ENCODE measurements around the gene RAPGEF5.

Gene RAPGEF5

DNA sequence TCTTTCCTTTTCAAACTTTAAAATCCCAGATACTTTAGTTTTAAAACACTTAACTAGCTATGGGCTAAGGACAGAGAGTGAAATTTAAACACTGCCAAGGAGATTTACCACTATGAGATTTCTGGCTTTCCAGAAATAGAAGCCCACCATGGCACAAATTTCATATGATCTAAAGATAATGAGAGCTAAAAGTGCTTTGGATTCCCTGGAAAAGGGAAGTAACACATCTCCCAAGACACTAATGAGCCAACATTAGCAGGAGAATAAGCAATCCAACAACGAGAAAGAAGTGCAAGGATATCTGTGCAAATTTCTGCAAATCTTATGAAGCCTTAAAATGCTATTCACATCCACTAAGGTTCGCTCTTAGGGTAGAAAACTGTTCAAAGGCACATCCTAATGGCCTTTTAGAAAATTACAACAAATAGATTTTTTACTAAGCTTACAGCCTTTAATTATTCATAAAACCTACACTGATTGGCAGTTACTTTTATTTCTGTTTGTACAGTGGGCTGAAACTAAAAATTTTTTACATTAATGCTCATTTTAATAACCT is 100.3 kb downstream of the RAPGEF5 start:
- DNase-seq (ENCODE audit: low read depth): no peak

DNA sequence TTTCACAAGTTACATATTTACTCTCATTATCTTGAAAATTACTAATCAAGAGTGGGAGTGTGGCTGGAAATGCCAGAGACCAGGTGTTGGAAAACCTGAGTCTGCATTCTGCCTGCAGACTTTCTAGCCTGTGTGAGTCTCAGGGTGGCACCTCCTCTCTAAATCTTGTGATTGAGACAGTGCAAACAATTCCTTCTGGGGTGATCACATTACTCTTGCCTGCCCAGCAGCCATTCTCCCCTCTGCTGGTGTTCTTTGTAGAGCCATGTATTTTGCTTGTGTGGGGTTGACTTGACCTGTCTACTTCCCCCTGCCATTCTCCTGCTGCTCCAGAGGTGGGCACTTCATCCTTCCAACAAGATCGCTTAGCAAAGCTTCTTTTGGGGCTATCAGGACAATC is 101.1 kb downstream of the RAPGEF5 start:
- DNase-seq (ENCODE audit: low read depth): no peak

DNA sequence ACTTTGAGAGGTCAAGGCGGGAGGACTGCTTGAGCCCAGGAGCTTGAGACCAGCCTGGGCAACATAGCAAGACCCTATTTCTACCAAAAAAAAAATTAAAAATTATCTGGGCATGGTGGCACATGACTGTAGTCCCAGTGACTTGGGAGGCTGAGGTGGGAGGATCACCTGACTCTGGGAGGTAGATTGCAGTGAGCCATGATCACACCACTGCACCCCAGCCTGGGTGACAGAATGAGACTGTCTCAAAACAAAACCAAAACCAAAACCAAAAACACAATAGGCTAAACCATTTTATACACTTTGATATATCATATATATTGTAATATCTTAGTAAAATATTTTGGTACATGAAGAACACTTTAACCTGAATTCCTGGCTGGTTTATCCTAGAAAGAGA is 101.6 kb downstream of the RAPGEF5 start:
- no peak for DNase-seq (ENCODE audit: low read depth)

DNA sequence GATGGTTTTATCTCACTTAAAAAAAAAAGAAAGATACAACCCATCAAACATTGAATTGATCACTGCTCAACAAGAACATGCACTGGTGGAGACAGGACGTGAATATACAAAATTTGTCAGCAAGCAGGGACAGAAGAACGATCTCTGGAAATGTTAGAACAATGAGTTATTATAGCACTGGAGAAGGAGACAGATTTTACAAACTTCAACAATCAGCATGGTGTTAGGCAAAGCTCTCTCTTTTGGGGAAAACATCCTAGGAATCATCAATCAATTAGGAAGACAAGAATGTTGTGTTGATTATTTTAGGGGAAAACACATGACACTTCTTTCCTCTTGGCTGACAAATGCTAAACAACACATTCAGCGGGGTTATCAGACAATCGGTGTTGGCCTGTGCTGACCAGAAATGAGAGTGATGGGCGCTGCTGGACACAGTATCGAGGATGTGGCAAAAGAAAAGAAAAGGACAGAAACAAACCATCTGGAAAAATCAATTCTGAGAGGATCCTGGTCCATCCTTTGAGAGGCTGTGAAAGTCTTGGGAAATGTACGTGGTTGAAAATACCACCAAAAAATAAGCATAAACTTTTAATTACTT is 103.9 kb downstream of the RAPGEF5 start:
- no peak for DNase-seq (ENCODE audit: low read depth)

DNA sequence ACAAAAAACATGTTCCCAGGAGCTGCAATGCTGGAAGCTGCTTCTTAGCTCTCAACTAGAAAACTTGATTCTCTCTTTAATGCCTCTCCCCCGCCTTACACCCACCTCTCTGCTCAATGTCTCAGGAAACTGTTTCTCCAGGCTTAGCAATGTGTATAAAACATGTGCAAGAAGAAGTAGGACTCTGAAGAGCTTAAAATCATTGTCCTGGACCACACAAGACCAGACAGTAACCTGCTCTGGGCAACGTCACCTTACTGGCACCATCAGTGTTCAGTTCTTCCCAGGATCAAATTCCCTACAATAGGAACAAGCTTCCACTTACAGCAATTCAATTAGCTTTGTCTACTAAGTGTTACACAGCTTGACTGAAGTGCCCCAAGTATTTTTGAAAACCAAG is 104.9 kb downstream of the RAPGEF5 start:
- DNase-seq (ENCODE audit: low read depth): no peak

DNA sequence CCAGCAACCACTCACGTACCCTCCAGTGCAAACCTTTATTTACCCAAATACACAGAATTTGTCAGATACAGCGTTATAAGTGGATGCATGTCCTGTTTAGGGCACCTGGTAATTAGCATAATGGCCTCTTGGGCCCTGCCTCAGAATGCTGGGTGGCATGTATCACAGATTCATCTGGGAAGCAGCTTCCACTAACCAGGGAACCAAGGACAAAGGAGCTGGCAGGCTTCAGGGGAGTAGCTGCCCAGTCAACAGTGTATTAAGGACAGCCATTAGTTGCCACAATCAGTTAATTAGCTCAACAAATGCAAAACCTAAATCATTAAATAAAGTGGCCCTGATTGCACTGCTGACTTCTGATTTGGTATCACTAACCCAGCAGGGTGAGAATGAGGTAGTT is 105.7 kb downstream of the RAPGEF5 start:
- DNase-seq (ENCODE audit: low read depth): no peak

DNA sequence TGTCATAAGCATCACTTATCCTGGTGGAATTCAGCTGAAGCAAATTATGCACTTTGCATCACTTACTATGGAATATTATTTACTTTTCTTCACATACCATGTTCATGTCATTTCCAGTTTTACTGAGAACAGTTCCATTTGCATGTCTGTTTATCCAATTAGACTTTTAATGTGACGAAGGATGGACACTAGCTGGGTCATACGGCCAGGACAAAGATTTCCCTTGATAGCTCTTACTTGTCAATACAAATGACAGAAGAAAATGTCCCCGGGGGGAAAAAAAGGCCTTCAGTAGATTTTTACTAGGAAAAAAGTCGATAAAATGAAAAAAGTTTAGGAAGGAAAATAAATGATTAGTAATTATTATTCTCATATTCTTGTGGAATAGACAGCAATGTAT is 106.6 kb downstream of the RAPGEF5 start:
- no peak for DNase-seq (ENCODE audit: low read depth)

DNA sequence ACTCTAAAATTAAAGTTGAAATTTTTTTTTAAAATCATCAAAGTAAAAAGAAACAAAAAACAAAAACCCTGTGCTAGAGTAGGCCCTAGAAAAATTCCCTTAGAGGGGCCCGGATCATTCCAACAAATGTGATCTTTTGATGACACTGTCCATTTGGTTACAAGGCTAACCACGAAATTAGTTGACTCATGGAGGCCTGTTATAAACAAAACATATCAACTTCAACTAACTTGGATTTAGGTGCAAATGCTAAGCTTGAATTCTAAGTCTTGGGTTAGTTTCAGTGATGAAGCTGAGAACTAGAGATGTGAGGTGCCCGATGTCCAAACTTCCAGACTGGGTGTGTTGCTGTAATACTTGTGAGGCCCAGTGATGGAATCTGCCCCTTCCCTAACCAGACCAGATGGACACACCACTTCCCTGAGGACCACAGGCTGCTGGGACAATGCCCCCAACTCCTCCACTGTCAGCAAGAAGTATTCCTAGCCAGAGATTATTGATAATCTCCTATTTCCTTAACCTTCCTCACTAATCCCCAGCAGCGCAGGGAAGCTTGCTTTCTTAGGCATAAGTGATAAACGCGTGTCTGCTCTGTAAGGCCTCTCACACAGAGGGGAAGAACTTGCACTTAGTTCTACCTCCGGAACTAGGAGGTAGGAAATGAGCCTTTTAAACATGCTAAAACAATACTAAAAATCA is 108.7 kb downstream of the RAPGEF5 start:
- DNase-seq (ENCODE audit: low read depth): no peak

DNA sequence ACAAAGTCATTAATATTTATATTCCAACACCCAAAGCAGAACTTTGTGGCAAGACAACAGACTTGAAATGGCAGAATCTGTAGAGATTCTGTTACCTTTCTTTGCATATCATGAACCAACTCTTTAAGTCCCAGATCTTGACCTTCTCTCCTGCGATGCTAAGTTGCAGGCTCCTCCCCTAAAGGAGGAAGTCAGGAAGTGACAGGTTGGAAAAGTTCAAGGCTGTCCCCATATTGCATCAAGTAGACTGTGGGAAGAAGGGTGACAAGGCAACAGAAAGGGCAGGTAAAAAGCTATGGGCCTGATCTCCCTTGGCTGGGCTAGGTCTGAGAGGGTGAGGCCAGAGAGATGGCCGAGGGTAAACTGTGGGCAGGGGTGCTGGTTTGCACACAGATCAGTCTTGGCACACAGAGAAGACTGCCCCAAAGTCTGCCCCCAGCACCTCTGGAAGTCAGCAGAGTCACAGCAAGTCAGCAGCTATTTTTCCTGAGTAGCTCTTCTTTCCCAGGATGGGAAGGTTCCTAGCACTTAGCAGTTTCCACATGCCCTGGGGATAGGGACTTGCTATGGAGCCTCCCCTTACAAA is 115.1 kb downstream of the RAPGEF5 start:
- DNase-seq (ENCODE audit: low read depth): no peak

DNA sequence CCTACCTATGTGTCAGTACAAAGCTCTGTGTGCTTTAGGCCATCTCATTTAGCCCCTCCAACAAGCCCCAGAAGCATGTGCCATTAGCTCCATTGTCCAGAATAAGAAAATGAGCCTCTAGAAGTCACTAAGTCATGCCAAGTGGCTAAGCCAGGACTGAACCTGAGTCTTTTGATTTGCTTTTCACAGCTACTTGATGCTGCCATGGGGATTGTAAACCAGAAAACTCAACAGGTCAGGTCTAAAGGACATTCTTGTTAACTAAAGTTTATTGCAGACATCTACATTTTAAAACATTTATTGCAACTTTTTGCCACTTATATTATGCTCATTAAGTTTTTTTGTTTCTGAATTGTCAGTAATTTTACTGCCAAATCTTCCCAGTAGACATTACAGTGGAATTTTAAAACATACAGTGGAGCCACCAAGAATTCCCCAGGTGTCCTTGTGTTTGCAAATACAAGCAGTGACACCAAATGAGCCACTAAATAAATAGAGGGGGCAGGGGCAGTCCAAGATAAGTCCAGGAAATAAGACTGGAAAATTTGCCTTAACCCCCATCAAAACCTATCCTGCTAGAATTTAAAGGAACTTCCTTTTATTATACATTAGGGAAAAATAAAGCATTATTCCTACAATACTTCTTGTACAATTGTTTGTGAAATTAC is 115.9 kb downstream of the RAPGEF5 start:
- no peak for DNase-seq (ENCODE audit: low read depth)

DNA sequence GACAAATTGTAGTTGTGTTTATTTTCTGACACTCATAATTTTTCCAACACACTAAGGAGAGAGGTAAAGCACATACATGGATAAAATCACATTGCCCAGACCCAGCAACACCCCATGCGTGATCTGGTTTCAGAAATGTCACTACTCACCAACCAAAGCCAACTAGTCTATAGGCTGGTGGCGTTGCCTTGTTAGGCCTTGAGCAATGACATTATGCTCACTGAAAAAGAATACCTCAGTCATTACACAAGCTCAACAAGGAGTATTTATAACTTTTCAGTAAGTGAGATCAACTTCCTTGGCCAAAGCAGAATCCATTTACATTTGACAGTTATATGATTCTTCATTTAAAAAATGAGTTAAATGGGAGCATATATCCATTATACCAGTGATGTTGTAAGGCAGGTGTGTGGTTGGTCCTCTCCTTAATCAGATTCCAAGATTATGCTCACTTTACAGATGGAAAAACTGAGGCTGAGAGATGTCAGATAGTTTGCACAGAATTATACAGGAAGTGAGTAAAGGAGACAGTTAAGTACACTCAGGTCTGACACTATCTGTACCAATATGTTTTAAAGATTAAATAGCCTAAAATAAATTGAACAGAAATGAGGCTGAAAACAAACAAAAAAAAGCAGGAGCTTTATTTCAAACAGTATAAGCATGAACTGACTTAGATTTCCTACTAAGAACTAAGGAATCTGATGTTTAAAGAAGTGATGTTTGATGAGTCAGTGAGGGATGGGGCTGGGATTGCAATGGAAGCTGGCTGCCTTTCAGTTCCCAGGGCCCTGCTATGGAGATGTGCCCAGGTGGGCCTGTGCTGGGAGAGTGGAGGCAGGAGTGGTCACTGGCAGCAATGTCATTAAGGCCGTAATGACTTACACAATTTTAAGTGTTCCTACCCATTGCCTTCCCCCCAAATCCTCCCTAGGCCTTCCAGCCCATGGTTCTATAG is 118.3 kb downstream of the RAPGEF5 start:
- DNase-seq (ENCODE audit: low read depth): no peak

DNA sequence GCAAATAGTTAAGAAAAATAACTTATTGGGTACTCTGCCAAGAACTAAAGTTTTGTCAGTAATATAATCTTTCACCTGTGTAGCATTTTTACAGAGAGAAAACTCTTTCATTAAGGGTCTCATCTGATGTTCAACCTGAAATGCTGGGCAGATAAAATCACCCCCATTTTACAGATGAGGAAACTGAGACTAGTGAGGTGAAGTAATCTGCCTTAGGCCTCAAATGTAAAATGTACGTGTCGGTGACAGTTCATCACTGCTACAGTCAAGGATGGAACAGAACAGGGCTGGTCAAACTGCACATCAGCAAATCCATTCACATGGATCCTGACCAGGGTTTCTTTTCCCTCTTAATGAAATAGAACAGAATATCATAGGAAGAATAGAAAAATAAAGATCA is 121.8 kb downstream of the RAPGEF5 start:
- no peak for DNase-seq (ENCODE audit: low read depth)

DNA sequence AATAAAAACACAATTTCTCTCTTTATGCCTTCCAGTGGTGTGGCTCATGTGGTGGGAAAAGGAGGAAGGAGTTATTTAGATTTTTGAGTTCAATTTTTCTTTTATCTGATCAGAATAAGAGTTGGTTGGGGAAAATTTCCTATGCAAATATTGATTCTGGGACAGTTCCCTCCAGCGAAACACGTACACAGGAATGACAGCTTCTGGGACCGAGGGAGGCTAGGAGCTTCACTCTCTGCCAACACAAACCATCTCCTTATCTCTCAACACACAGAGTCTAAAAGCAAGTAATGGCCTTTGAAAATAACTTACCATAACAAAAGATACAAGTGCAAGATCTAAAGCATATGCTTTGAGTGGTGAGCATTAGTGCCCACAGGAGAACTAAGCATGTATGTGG is 122.7 kb downstream of the RAPGEF5 start:
- no peak for DNase-seq (ENCODE audit: low read depth)

DNA sequence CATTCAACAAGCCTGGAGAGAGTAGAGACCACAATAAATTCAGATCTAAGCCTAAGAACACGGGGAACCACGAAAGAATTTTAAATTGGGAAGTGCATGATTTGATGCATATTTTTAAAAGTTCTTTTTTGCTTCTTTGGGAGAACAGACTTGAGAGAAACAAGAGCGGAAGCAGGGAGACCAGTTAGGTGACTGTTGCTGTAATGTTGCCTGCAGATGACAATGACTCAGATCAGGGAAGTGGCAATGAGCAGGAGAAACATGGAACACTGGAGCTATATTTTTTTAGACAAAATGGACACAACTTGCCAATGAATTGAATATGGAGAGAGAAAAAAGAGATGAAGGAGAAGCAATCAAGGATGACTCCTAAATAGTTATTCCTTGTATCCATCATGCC is 125.1 kb downstream of the RAPGEF5 start:
- no peak for DNase-seq (ENCODE audit: low read depth)

DNA sequence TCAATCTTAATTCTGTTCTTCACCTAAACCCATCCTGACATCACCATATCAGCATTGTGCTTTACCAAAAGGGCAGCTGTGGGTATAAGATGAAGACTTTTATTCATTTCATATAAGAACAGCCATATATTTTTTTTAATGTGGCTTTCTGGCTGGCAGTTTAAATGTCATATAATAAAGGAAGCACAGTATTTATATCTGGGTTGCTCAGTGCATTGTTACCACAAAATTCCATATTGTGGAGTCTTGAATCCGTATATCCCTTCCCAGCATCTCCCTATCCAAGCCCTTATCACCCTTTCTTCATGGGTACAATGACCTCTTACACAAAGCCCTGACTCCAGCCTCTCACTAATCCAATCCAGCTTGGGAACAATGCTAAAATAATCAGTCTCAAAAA is 125.8 kb downstream of the RAPGEF5 start:
- no peak for DNase-seq (ENCODE audit: low read depth)

DNA sequence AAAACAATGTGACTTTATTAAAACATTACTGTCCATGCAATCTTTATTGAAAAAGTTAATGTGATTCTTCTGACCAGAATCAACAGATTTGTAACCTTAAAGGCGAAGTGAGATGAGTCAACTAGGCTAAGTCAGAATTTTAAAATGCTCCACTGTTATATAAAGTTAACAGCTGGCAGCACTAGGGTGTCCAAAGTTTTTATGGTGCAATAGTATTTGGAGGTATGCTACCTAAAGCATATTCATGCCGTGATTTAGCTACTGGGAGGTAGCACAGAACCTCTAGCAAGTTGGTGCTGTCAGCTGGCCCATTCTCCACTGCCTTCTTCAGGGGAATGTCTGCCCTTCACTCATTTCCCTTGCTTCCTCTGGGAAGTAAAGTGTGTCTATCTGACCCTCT is 126.7 kb downstream of the RAPGEF5 start:
- no peak for DNase-seq (ENCODE audit: low read depth)

DNA sequence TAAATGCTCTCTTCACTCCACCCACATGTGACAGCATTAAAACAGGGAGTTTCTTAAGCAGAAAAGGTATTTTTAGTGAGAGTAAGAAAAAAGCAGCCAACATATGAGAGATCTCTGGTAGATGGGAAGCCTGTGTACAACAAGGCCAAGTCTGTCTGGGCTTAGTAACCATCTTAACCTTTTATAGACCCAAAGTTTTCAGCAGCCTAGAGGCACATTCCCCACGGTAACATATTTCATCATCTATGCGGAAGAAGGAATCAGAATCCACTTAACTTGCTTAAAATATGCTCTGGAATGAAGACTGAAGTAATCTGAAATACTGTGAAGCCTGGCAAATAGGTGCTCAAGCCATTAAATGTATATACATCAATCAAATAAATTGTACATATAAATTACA is 127.8 kb downstream of the RAPGEF5 start:
- DNase-seq (ENCODE audit: low read depth): no peak

DNA sequence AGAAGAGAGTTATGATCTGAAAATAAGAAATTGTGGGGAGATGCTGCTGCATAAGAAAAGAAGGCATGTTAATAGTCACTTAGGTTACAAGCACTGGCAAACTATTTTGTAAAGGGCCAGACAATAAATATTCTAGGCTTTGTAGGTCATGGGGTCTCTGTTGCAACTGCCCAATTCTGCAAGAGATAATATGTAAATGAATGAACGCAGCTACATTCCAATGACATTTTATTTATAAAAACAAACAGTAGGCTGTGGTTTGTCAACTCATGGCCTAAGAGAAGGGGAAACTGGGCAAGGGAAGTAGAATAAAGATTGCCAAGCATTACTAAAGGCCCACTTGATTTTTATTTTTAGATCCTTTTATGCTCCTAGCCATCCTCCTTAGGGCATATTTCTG is 133.1 kb downstream of the RAPGEF5 start:
- no peak for DNase-seq (ENCODE audit: low read depth)

DNA sequence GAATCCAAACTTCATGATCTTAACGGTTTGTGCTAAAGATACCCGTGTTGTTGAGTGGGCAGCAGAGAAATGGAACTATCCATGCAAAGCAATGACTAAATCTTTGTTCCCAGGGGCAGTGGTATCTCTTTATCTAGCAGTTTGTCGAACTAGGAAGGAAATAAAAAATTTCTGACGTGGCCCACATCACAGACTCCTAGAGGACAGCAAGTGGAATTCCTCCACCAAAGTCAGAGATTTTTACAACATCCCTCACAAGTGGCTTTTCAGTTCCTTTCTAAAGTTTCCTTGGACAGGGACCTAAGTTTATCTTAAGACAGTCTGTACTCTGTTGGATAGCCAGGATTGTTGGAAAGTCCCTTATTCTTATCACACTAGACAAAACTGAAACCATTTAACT is 136.0 kb downstream of the RAPGEF5 start:
- no peak for DNase-seq (ENCODE audit: low read depth)

DNA sequence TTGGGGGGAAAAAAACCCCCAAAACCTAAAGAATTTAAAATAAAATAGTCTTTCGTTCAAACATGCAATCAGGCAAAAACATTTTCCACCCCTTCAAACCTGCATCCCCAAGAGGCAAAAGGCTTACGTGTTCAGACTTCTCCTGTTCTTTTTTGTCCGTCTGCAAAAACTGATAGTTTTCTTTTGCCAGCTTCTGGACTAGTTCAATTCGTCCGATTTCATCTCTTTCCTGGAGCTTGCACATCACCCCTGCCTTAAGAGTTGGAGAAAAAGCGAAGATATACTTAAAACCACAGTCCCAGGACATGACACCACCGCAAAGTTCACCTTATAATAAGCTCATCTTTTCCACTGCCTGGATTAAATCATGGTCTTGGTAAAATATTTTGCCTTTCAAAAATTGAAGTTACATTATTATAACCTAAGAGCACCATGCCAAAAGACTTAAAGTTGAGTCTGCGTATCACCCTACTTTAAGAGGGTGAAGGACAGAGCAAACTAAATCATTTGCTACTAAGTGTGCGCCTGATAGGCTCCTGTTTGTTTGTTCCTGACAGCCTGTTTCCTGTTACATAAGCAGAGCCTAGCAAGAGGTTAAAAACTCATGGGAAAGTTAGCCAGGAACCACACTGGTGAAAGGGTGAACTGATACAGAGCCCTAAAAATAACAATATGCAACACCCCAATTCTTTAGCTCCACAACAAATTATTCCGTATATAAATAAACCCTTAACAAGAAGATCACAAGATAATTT is 137.0 kb downstream of the RAPGEF5 start:
- DNase-seq (ENCODE audit: low read depth): no peak

DNA sequence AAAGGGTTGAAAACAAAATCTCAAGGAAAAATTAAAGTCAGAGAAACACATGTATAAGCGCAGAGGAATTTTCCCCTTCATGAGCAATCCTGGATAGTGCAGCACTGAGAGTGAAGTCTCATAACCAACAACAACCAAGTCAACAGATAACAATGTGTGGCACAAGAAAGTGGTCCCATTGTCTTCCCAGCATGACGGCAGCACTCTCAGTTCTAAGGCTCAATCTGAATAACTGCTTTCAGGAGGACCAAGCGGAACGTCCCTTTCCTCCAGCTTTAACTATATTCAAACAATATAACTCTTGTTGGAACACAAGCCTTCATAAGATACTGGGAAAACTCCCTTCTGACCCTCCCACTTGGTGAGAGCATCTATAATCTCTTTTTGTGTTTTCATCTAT is 137.9 kb downstream of the RAPGEF5 start:
- no peak for DNase-seq (ENCODE audit: low read depth)
